WTC11 (cell line): ENCODE data around the gene PIGU.

Source experiments
- AFF4 ChIP-seq: sonication (generic); formaldehyde crosslinking; IDR thresholded peaks from 2 replicates; pipeline ENCODE4 v1.8.1; 2023; ENCODE audit warnings: mild to moderate bottlenecking, missing genetic modification reagents, borderline replicate concordance
- ATF6 ChIP-seq: sonication (generic); formaldehyde crosslinking; IDR thresholded peaks from 2 replicates; pipeline ENCODE4 v1.8.1; 2023; ENCODE audit warnings: mild to moderate bottlenecking, missing genetic modification reagents
- CTCF ChIP-seq: fragments of 200-600 bp; IDR thresholded peaks from 2 replicates; pipeline ENCODE4 v1.8.0; 2022; ENCODE audit warnings: antibody characterized with exemption
- JUN ChIP-seq: sonication (generic); formaldehyde crosslinking; IDR thresholded peaks from 2 replicates; pipeline ENCODE4 v1.8.0; 2023; ENCODE audit warnings: mild to moderate bottlenecking, missing genetic modification reagents
- KAT7 ChIP-seq: sonication (generic); formaldehyde crosslinking; IDR thresholded peaks from 2 replicates; pipeline ENCODE4 v1.8.1; 2023; ENCODE audit warnings: missing genetic modification reagents, mild to moderate bottlenecking, borderline replicate concordance
- PREB ChIP-seq: sonication (generic); formaldehyde crosslinking; IDR thresholded peaks from 2 replicates; pipeline ENCODE4 v1.8.1; 2022; ENCODE audit warnings: mild to moderate bottlenecking, missing genetic modification reagents, moderate library complexity, borderline replicate concordance
- SMAD3 ChIP-seq: sonication (generic); formaldehyde crosslinking; IDR thresholded peaks from 2 replicates; pipeline ENCODE4 v1.8.0; 2022; ENCODE audit warnings: missing genetic modification reagents, mild to moderate bottlenecking, borderline replicate concordance
- TCF7 ChIP-seq: sonication (generic); formaldehyde crosslinking; IDR thresholded peaks from 2 replicates; pipeline ENCODE4 v1.8.0; 2022; ENCODE audit warnings: mild to moderate bottlenecking, low read depth, missing genetic modification reagents, moderate library complexity
- ZNF317 ChIP-seq: sonication (generic); formaldehyde crosslinking; IDR thresholded peaks from 2 replicates; pipeline ENCODE4 v1.8.1; 2023; ENCODE audit warnings: low read depth, mild to moderate bottlenecking, moderate library complexity, missing genetic modification reagents, borderline replicate concordance

DNA sequence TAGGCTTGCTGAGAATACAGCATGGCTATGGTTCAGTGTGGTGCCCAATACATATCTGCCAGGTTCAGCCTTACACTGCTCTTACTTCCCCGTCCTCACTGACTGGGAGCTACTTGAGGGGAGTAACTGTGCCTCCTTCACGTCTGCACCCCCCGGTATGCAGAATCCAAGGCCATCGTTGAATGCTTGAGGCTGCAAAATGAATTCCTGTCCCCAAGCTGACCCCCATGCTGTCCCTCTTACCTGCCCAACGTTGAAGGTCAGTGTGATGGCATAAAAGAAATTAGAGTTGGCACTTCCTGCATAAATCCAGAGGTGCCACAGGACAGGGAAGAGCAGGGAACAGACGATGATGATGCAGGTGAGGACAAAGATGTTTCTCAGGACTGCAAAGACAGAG, 102.0 kb downstream of the PIGU start:
- TF ChIP-seq CTCF (no peak), ZNF317 (CRISPR knock-in tag) (no peak), TCF7 (CRISPR knock-in tag) (no peak), PREB (no peak), AFF4 (no peak), SMAD3 (CRISPR knock-in tag) (no peak), ATF6 (no peak), KAT7 (CRISPR knock-in tag) (no peak), JUN (CRISPR knock-in tag) (no peak)
